HL-60 (cell line): ENCODE measurements around the gene ASIC3.
"Not testable (repeated sequence)": the region's sequence is repeated elsewhere in the genome, so short reads cannot be mapped to it uniquely, and the experiment has no call there.

ENCODE experiments used
- CTCF ChIP-seq: IDR thresholded peaks from one replicate; pipeline ENCODE4 v1.5.1; 2011; ENCODE audit warnings: low read length, control low read depth, inconsistent platforms; ENCODE audit not compliant: insufficient read depth
- GABPA ChIP-seq: IDR thresholded peaks from 2 replicates; pipeline ENCODE4 v1.6.1; 2012; ENCODE audit warnings: low read depth
- POLR2AphosphoS5 ChIP-seq: IDR thresholded peaks from 2 replicates; pipeline ENCODE4 v1.6.1; 2012; ENCODE audit warnings: low read depth
- REST ChIP-seq: IDR thresholded peaks from 2 replicates; pipeline ENCODE4 v1.6.1; 2012; ENCODE audit warnings: low read depth; ENCODE audit not compliant: insufficient replicate concordance
- SPI1 ChIP-seq: IDR thresholded peaks from 2 replicates; pipeline ENCODE4 v1.6.1; 2012; ENCODE audit warnings: low read depth, mild to moderate bottlenecking, borderline replicate concordance

GRCh38 chr7:151043449-151043848 is 4.9 kb upstream of the ASIC3 start:
- not testable (repeated sequence) for TF ChIP-seq CTCF, GABPA, REST, POLR2AphosphoS5, SPI1
